HAP-1 (cell line): Measurements from ENCODE around the gene RNF32.

Experiments
- DNase-seq, 2 experiments: peaks; one replicate each; pipeline ENCODE4 v3.0.0-alpha.2; 2016 to 2020; ENCODE audit warnings: low spot score in 2 of 2
- H3K27me3 ChIP-seq: fragments of 250-450 bp; sonication (Bioruptor Pico); 2 replicates; pipeline ENCODE4 v1.5.1; 2020; ENCODE audit warnings: low read depth, mild to moderate bottlenecking, moderate library complexity
- H3K36me3 ChIP-seq: fragments of 250-450 bp; sonication (Bioruptor Pico); replicated peaks from 2 replicates; pipeline ENCODE4 v1.5.1; 2020; ENCODE audit warnings: mild to moderate bottlenecking
- H3K4me1 ChIP-seq: fragments of 250-450 bp; sonication (Bioruptor Pico); 2 replicates; pipeline ENCODE4 v1.5.1; 2020; ENCODE audit warnings: mild to moderate bottlenecking
- H3K4me3 ChIP-seq: fragments of 250-450 bp; sonication (Bioruptor Pico); 2 replicates; pipeline ENCODE4 v1.5.1; 2020; ENCODE audit warnings: mild to moderate bottlenecking, moderate library complexity
- H3K9me3 ChIP-seq: fragments of 250-450 bp; sonication (Bioruptor Pico); 2 replicates; pipeline ENCODE4 v1.5.1; 2020; ENCODE audit warnings: mild to moderate bottlenecking, moderate library complexity
- in situ Hi-C: fragments of 300-500 bp; cut with MboI; formaldehyde crosslinking; loops from 3 replicates; pipeline ENCODE4 v1.14.3; 2020; ENCODE audit warnings: low sequenced_read_pairs, inconsistent platforms, mixed read lengths

Gene RNF32

GRCh38 chr7:156662277-156662676 lies 21.7 kb downstream of the RNF32 start:
- no peak overlapping the region for H3K4me3 ChIP-seq
- no peak for DNase-seq
- no peaks in the 10 kb centered on the region for H3K9me3 ChIP-seq
- in situ Hi-C loops: no loop called here
- H3K27me3 ChIP-seq: no peaks in the 10 kb centered on the region
- no peaks in the 10 kb centered on the region for H3K36me3 ChIP-seq
- H3K4me1 ChIP-seq: peaks cover 15% of the 10 kb centered on the region

- Histone ChIP-seq H3K27me3 (no peaks in the 10 kb centered on the region), H3K36me3 (no peaks in the 10 kb centered on the region), H3K9me3 (no peaks in the 10 kb centered on the region), H3K4me1 (peaks cover 15% of the 10 kb centered on the region), H3K4me3 (no peak overlapping the region)
- peak in 1 of 2 experiments; percentile 23 for DNase-seq
- in situ Hi-C loops: no loop called here
Measured at GRCh38 chr7:156665101-156665500, 24.5 kb downstream of the RNF32 start.

- in situ Hi-C loops: no loop called here
Measured at GRCh38 chr7:156666368-156667109, 26.0 kb downstream of the RNF32 start.

GRCh38 chr7:156667110-156667426 lies 26.5 kb downstream of the RNF32 start:
- in situ Hi-C loops: no loop called here
- Histone ChIP-seq H3K4me3 (no peak overlapping the region), H3K4me1 (peaks cover 15% of the 10 kb centered on the region), H3K36me3 (no peaks in the 10 kb centered on the region; the same call in 1 of the 2 replicates), H3K9me3 (no peaks in the 10 kb centered on the region), H3K27me3 (no peaks in the 10 kb centered on the region)
- no peak for DNase-seq

More at GRCh38 chr7:156666368-156667109, 26.0 kb downstream of the RNF32 start:
- H3K4me3 ChIP-seq: no peak overlapping the region
- peaks cover 15% of the 10 kb centered on the region for H3K4me1 ChIP-seq
- H3K36me3 ChIP-seq: no peaks in the 10 kb centered on the region; the same call in 1 of the 2 replicates
- H3K9me3 ChIP-seq: no peaks in the 10 kb centered on the region
- DNase-seq: no peak
- no peaks in the 10 kb centered on the region for H3K27me3 ChIP-seq

- H3K4me1 ChIP-seq: peaks cover 15% of the 10 kb centered on the region
- no peaks in the 10 kb centered on the region for H3K27me3 ChIP-seq
- no peak overlapping the region for H3K4me3 ChIP-seq
- H3K36me3 ChIP-seq: no peaks in the 10 kb centered on the region; the same call in 1 of the 2 replicates
- no peaks in the 10 kb centered on the region for H3K9me3 ChIP-seq
- no peak for DNase-seq
- in situ Hi-C loops: no loop called here
Measured at GRCh38 chr7:156668130-156668741, 27.7 kb downstream of the RNF32 start.

GRCh38 chr7:156669035-156669828 lies 28.7 kb downstream of the RNF32 start:
- in situ Hi-C loops: no loop called here

GRCh38 chr7:156673454-156673853 lies 32.9 kb downstream of the RNF32 start:
- no peak for DNase-seq
- Histone ChIP-seq H3K4me3 (no peak overlapping the region), H3K4me1 (no peaks in the 10 kb centered on the region), H3K9me3 (no peaks in the 10 kb centered on the region), H3K36me3 (no peaks in the 10 kb centered on the region; the same call in none of the 2 replicates), H3K27me3 (no peaks in the 10 kb centered on the region)
- in situ Hi-C loops: no loop called here

More at GRCh38 chr7:156669035-156669828, 28.7 kb downstream of the RNF32 start:
- DNase-seq: no peak
- Histone ChIP-seq H3K36me3 (no peaks in the 10 kb centered on the region; the same call in 1 of the 2 replicates), H3K27me3 (no peaks in the 10 kb centered on the region), H3K4me1 (peaks cover 15% of the 10 kb centered on the region), H3K4me3 (no peak overlapping the region), H3K9me3 (no peaks in the 10 kb centered on the region)

GRCh38 chr7:156673902-156674301 lies 33.3 kb downstream of the RNF32 start:
- Histone ChIP-seq H3K36me3 (no peaks in the 10 kb centered on the region; the same call in none of the 2 replicates), H3K27me3 (no peaks in the 10 kb centered on the region), H3K4me1 (no peaks in the 10 kb centered on the region), H3K9me3 (no peaks in the 10 kb centered on the region), H3K4me3 (no peak overlapping the region)
- in situ Hi-C loops: no loop called here
- DNase-seq: no peak

- Histone ChIP-seq H3K27me3 (no peaks in the 10 kb centered on the region), H3K4me3 (no peak overlapping the region), H3K9me3 (no peaks in the 10 kb centered on the region), H3K4me1 (no peaks in the 10 kb centered on the region), H3K36me3 (peaks cover 5% of the 10 kb centered on the region)
- in situ Hi-C loops: no loop called here
- DNase-seq: no peak
Measured at GRCh38 chr7:156675721-156676120, 35.1 kb downstream of the RNF32 start.

GRCh38 chr7:156676263-156676662 lies 35.7 kb downstream of the RNF32 start:
- in situ Hi-C loops: no loop called here

GRCh38 chr7:156677374-156678054 lies 36.9 kb downstream of the RNF32 start:
- in situ Hi-C loops: no loop called here
- no peaks in the 10 kb centered on the region for H3K9me3 ChIP-seq
- no peaks in the 10 kb centered on the region for H3K27me3 ChIP-seq
- H3K4me1 ChIP-seq: no peaks in the 10 kb centered on the region
- no peak for DNase-seq
- H3K36me3 ChIP-seq: peaks cover 5% of the 10 kb centered on the region; the same call in 1 of the 2 replicates
- H3K4me3 ChIP-seq: no peak overlapping the region

More at GRCh38 chr7:156676263-156676662, 35.7 kb downstream of the RNF32 start:
- H3K4me1 ChIP-seq: no peaks in the 10 kb centered on the region
- H3K36me3 ChIP-seq: peaks cover 5% of the 10 kb centered on the region
- no peaks in the 10 kb centered on the region for H3K27me3 ChIP-seq
- H3K9me3 ChIP-seq: no peaks in the 10 kb centered on the region
- no peak for DNase-seq
- H3K4me3 ChIP-seq: no peak overlapping the region

GRCh38 chr7:156680281-156680680 lies 39.7 kb downstream of the RNF32 start:
- Histone ChIP-seq H3K36me3 (peaks cover 5% of the 10 kb centered on the region; the same call in 1 of the 2 replicates), H3K27me3 (no peaks in the 10 kb centered on the region), H3K4me3 (no peak overlapping the region), H3K9me3 (no peaks in the 10 kb centered on the region), H3K4me1 (no peaks in the 10 kb centered on the region)
- DNase-seq: no peak
- in situ Hi-C loops: no loop called here

- DNase-seq: no peak
- in situ Hi-C loops: no loop called here
- Histone ChIP-seq H3K4me1 (no peaks in the 10 kb centered on the region), H3K27me3 (no peaks in the 10 kb centered on the region), H3K9me3 (no peaks in the 10 kb centered on the region), H3K4me3 (no peak overlapping the region), H3K36me3 (peaks cover 5% of the 10 kb centered on the region; the same call in 1 of the 2 replicates)
Measured at GRCh38 chr7:156682928-156683327, 42.4 kb downstream of the RNF32 start.
